ENCODE results near the gene LGR6.

Gene LGR6

GRCh38 chr1:202286622-202287097 lies 93.1 kb downstream of the LGR6 start:
- Histone ChIP-seq H3K4me1 (ENCODE audit: control insufficient read depth, insufficient read depth, low read length, poor library complexity, severe bottlenecking) (no peaks in the 10 kb centered on the region), H3K36me3 (ENCODE audit: control insufficient read depth, insufficient read depth, low read length) (no peaks in the 10 kb centered on the region), H3K27ac (ENCODE audit: insufficient read depth, low read length, poor library complexity, severe bottlenecking) (no peak overlapping the region), H3K4me3 (ENCODE audit: insufficient read depth, low read depth, low read length, poor library complexity, severe bottlenecking) (no peak overlapping the region), H3K9me3 (ENCODE audit: control insufficient read depth, low read length) (no peaks in the 10 kb centered on the region), H3K27me3 (replicated peaks; ENCODE audit: control insufficient read depth, insufficient read depth, low read length, poor library complexity, severe bottlenecking) (no peaks in the 10 kb centered on the region)
- no peak for DNase-seq

GRCh38 chr1:202287196-202287595 lies 93.6 kb downstream of the LGR6 start:
- no peak overlapping the region for H3K4me3 ChIP-seq (ENCODE audit: insufficient read depth, low read depth, low read length, poor library complexity, severe bottlenecking)
- no peaks in the 10 kb centered on the region for H3K27me3 ChIP-seq (replicated peaks; ENCODE audit: control insufficient read depth, insufficient read depth, low read length, poor library complexity, severe bottlenecking)
- H3K9me3 ChIP-seq (ENCODE audit: control insufficient read depth, low read length) = no peaks in the 10 kb centered on the region
- no peak for DNase-seq
- H3K4me1 ChIP-seq (ENCODE audit: control insufficient read depth, insufficient read depth, low read length, poor library complexity, severe bottlenecking) = no peaks in the 10 kb centered on the region
- H3K36me3 ChIP-seq (ENCODE audit: control insufficient read depth, insufficient read depth, low read length) = no peaks in the 10 kb centered on the region
- no peak overlapping the region for H3K27ac ChIP-seq (ENCODE audit: insufficient read depth, low read length, poor library complexity, severe bottlenecking)

GRCh38 chr1:202288177-202288576 lies 94.6 kb downstream of the LGR6 start:
- no peaks in the 10 kb centered on the region for H3K9me3 ChIP-seq (ENCODE audit: control insufficient read depth, low read length)
- H3K36me3 ChIP-seq (ENCODE audit: control insufficient read depth, insufficient read depth, low read length) = no peaks in the 10 kb centered on the region
- H3K27me3 ChIP-seq (replicated peaks; ENCODE audit: control insufficient read depth, insufficient read depth, low read length, poor library complexity, severe bottlenecking) = no peaks in the 10 kb centered on the region
- no peak overlapping the region for H3K27ac ChIP-seq (ENCODE audit: insufficient read depth, low read length, poor library complexity, severe bottlenecking)
- H3K4me3 ChIP-seq (ENCODE audit: insufficient read depth, low read depth, low read length, poor library complexity, severe bottlenecking) = no peak overlapping the region
- no peak for DNase-seq
- H3K4me1 ChIP-seq (ENCODE audit: control insufficient read depth, insufficient read depth, low read length, poor library complexity, severe bottlenecking) = no peaks in the 10 kb centered on the region

- Histone ChIP-seq H3K27me3 (replicated peaks; ENCODE audit: control insufficient read depth, insufficient read depth, low read length, poor library complexity, severe bottlenecking) (no peaks in the 10 kb centered on the region), H3K27ac (ENCODE audit: insufficient read depth, low read length, poor library complexity, severe bottlenecking) (no peak overlapping the region), H3K4me3 (ENCODE audit: insufficient read depth, low read depth, low read length, poor library complexity, severe bottlenecking) (no peak overlapping the region), H3K4me1 (ENCODE audit: control insufficient read depth, insufficient read depth, low read length, poor library complexity, severe bottlenecking) (no peaks in the 10 kb centered on the region), H3K9me3 (ENCODE audit: control insufficient read depth, low read length) (no peaks in the 10 kb centered on the region), H3K36me3 (ENCODE audit: control insufficient read depth, insufficient read depth, low read length) (no peaks in the 10 kb centered on the region)
- no peak for DNase-seq
These were observed 95.4 kb downstream of the LGR6 start for GRCh38 chr1:202289009-202289408.

- peaks cover 7% of the 10 kb centered on the region for H3K4me1 ChIP-seq (ENCODE audit: control insufficient read depth, insufficient read depth, low read length, poor library complexity, severe bottlenecking)
- no peaks in the 10 kb centered on the region for H3K9me3 ChIP-seq (ENCODE audit: control insufficient read depth, low read length)
- no peaks in the 10 kb centered on the region for H3K36me3 ChIP-seq (ENCODE audit: control insufficient read depth, insufficient read depth, low read length)
- no peak for DNase-seq
- H3K27ac ChIP-seq (ENCODE audit: insufficient read depth, low read length, poor library complexity, severe bottlenecking) = no peak overlapping the region
- H3K4me3 ChIP-seq (ENCODE audit: insufficient read depth, low read depth, low read length, poor library complexity, severe bottlenecking) = no peak overlapping the region
- no peaks in the 10 kb centered on the region for H3K27me3 ChIP-seq (replicated peaks; ENCODE audit: control insufficient read depth, insufficient read depth, low read length, poor library complexity, severe bottlenecking)
These were observed 97.4 kb downstream of the LGR6 start for GRCh38 chr1:202291001-202291400.

GRCh38 chr1:202291961-202292712 lies 98.5 kb downstream of the LGR6 start:
- H3K27ac ChIP-seq (ENCODE audit: insufficient read depth, low read length, poor library complexity, severe bottlenecking) = no peak overlapping the region
- no peaks in the 10 kb centered on the region for H3K36me3 ChIP-seq (ENCODE audit: control insufficient read depth, insufficient read depth, low read length)
- no peaks in the 10 kb centered on the region for H3K9me3 ChIP-seq (ENCODE audit: control insufficient read depth, low read length)
- no peaks in the 10 kb centered on the region for H3K27me3 ChIP-seq (replicated peaks; ENCODE audit: control insufficient read depth, insufficient read depth, low read length, poor library complexity, severe bottlenecking)
- peaks cover 9% of the 10 kb centered on the region for H3K4me1 ChIP-seq (ENCODE audit: control insufficient read depth, insufficient read depth, low read length, poor library complexity, severe bottlenecking)
- H3K4me3 ChIP-seq (ENCODE audit: insufficient read depth, low read depth, low read length, poor library complexity, severe bottlenecking) = no peak overlapping the region
- DNase-seq = no peak

GRCh38 chr1:202292773-202293172 lies 99.2 kb downstream of the LGR6 start:
- Histone ChIP-seq H3K27ac (ENCODE audit: insufficient read depth, low read length, poor library complexity, severe bottlenecking) (no peak overlapping the region), H3K4me3 (ENCODE audit: insufficient read depth, low read depth, low read length, poor library complexity, severe bottlenecking) (no peak overlapping the region), H3K36me3 (ENCODE audit: control insufficient read depth, insufficient read depth, low read length) (no peaks in the 10 kb centered on the region), H3K9me3 (ENCODE audit: control insufficient read depth, low read length) (no peaks in the 10 kb centered on the region), H3K27me3 (replicated peaks; ENCODE audit: control insufficient read depth, insufficient read depth, low read length, poor library complexity, severe bottlenecking) (no peaks in the 10 kb centered on the region), H3K4me1 (ENCODE audit: control insufficient read depth, insufficient read depth, low read length, poor library complexity, severe bottlenecking) (peaks cover 9% of the 10 kb centered on the region)
- no peak for DNase-seq

GRCh38 chr1:202293569-202293968 lies 100.0 kb downstream of the LGR6 start:
- Histone ChIP-seq H3K27ac (ENCODE audit: insufficient read depth, low read length, poor library complexity, severe bottlenecking) (no peak overlapping the region), H3K9me3 (ENCODE audit: control insufficient read depth, low read length) (no peaks in the 10 kb centered on the region), H3K27me3 (replicated peaks; ENCODE audit: control insufficient read depth, insufficient read depth, low read length, poor library complexity, severe bottlenecking) (no peaks in the 10 kb centered on the region), H3K4me1 (ENCODE audit: control insufficient read depth, insufficient read depth, low read length, poor library complexity, severe bottlenecking) (peaks cover 9% of the 10 kb centered on the region), H3K36me3 (ENCODE audit: control insufficient read depth, insufficient read depth, low read length) (no peaks in the 10 kb centered on the region), H3K4me3 (ENCODE audit: insufficient read depth, low read depth, low read length, poor library complexity, severe bottlenecking) (no peak overlapping the region)
- no peak for DNase-seq

GRCh38 chr1:202302166-202302565 lies 108.6 kb downstream of the LGR6 start:
- no peaks in the 10 kb centered on the region for H3K9me3 ChIP-seq (ENCODE audit: control insufficient read depth, low read length)
- no peaks in the 10 kb centered on the region for H3K27me3 ChIP-seq (replicated peaks; ENCODE audit: control insufficient read depth, insufficient read depth, low read length, poor library complexity, severe bottlenecking)
- no peak for DNase-seq
- no peaks in the 10 kb centered on the region for H3K36me3 ChIP-seq (ENCODE audit: control insufficient read depth, insufficient read depth, low read length)
- H3K27ac ChIP-seq (ENCODE audit: insufficient read depth, low read length, poor library complexity, severe bottlenecking) = no peak overlapping the region
- no peaks in the 10 kb centered on the region for H3K4me1 ChIP-seq (ENCODE audit: control insufficient read depth, insufficient read depth, low read length, poor library complexity, severe bottlenecking)
- H3K4me3 ChIP-seq (ENCODE audit: insufficient read depth, low read depth, low read length, poor library complexity, severe bottlenecking) = no peak overlapping the region

GRCh38 chr1:202304375-202304774 lies 110.8 kb downstream of the LGR6 start:
- Histone ChIP-seq H3K9me3 (ENCODE audit: control insufficient read depth, low read length) (no peaks in the 10 kb centered on the region), H3K27ac (ENCODE audit: insufficient read depth, low read length, poor library complexity, severe bottlenecking) (no peak overlapping the region), H3K4me1 (ENCODE audit: control insufficient read depth, insufficient read depth, low read length, poor library complexity, severe bottlenecking) (no peaks in the 10 kb centered on the region), H3K4me3 (ENCODE audit: insufficient read depth, low read depth, low read length, poor library complexity, severe bottlenecking) (no peak overlapping the region), H3K27me3 (replicated peaks; ENCODE audit: control insufficient read depth, insufficient read depth, low read length, poor library complexity, severe bottlenecking) (no peaks in the 10 kb centered on the region), H3K36me3 (ENCODE audit: control insufficient read depth, insufficient read depth, low read length) (no peaks in the 10 kb centered on the region)
- no peak for DNase-seq

Measured in effector memory CD4-positive, alpha-beta T cell (primary cell).